NCI-H1092 treated with DMSO at 0.1 percent for 48 hours (cell line): ENCODE measurements around the gene BCL7A.
"Not testable (repeated sequence)": the region's sequence is repeated elsewhere in the genome, so short reads cannot be mapped to it uniquely, and the experiment has no call there.

ENCODE experiments used
- DNase-seq: peaks from one replicate; lab custom pipeline; 2025; lab: John Stamatoyannopoulos, UW

BCL7A gene

GRCh38 chr12:122056406-122056805 is 34.7 kb downstream of the BCL7A start:
- DNase-seq: not testable (repeated sequence)

DNA sequence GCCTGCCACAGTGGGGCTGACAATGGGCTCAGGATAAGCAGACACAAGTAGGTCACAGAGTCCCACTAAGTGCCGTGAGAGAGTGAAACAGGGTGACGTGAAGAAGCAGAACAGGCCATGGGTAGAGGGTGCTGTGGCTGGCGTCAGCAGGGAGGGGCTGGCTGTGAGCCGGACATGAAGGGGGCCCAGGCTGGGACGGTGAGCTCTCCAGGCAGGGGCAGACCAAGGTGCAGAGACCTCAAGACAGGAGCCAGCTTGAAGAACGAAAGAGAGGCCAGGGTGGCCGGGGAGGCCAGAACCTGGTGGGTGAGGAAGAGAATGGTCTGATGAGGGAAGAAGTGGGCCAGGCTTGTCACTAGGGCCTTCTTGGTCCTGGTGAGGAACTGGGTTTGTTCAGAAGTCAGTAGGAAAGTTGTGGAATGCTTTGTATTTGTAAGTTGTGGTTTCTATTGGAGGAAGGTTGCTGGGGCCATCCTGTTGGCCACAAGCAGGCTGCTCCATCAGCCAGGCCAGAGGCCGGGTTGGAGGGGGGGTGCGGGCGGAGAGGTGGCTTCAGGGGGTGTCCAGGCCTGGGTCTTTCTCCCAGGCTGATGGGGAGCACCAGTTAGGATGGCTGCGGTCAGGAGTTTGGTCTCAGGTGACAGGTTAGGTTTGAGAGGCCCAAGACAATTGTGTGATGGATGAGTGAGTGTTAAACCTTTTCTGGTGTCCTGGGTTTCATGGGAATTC is 35.5 kb downstream of the BCL7A start:
- DNase-seq: no peak

DNA sequence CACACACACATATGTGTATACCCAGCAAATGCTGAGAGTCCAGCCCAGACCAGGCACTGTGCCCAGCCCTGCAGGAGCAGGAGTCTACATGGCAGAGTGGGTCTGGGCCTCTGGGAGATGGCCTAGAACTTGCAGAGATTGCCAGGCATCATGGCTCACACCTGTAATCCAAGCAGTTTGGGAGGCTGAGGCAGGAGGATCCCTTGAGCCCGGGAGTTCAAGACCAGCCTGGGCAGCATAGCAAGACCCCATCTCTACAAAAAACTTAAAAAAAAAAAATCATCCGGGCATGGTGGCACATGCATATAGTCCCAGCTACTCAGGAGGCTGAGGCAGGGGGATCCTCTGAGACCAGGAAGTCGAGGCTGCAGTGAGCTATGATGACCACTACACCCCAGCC is 36.1 kb downstream of the BCL7A start:
- DNase-seq: no peak

- DNase-seq: no peak
Observed at GRCh38 chr12:122058549-122059149, 37.0 kb downstream of the BCL7A start.

GRCh38 chr12:122059203-122059960 is 37.7 kb downstream of the BCL7A start:
- DNase-seq: no peak

DNA sequence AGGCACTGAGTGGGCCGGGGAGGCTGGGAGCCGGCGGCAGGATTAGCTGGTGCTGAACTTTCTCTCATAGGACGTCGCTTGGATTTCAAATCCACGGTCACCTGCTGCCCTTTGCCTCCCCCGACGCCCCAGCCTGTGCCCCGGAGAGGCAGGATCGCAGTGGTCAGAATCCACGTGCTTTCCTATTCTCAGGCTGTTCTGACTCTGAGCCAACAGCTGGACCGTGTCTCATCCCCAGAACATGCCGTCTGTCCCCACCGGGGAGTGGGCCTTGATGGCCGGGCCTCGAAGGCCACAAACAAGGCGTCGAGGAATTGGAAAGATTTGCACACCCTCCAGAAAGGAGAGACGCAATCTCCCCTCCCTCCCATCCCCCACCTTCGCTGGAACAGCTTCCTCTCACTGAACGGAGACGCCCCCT is 38.4 kb downstream of the BCL7A start:
- DNase-seq: no peak

DNA sequence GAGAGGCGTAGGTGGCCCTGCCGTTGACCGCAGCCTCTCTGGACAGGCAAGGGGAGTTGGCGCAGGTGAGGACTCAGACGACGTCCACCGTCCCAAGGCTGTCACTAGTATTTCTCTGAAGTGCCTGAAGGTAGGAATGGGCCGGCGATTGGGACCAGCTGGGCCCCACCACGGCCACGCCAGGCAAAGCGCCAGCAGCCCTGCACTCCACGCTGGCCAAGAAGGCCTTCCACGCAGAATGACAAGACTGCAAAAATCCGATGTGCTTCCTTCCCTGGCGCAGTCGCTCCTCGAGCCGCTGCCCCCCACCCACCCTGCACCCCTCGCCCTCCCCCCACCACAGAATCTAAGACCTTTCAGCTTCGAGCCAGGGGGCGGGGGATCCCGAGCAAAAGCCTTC is 39.6 kb downstream of the BCL7A start:
- DNase-seq: no peak

DNA sequence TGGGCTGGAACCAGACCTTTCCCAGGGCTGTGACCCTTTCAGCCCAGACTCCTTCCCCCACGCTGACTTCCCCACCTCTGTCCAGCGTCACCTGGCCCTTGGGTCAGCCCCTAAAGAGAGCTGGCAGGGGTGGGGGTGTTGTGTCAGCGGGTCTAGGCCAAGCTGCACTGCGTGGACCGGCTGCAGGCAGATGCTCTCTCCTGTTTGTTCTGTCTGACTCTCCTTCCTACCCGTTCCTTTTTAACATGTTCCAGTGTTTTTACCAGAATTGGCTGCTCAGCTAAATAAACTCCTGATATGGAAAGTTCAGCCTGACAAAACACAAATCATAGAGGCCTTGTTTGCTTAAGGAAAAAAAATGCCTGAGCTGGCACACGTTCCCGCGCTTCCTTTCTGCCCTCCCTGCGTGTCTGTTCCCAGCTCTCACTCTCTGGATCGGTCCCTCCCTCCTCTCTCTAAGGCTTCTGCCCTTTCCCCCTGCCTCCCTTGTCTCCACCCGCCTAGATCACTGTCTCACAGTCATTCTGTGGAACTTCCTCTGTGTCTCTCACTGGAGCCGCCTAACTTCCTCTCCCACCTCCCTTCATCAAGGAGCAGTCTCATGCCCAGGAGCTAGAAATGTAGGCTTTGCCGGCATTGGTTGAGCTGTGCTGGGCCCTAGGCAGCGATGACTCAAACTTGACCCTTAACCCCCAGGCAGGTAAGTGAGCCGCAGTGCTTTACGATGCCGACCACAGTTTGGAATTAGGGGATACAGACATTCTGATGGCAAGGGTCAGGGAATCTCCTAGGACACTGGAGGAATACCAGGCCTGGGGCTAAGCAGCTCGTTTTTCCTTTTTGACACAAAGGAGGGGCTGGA is 41.4 kb downstream of the BCL7A start:
- peak; percentile 63 for DNase-seq

DNA sequence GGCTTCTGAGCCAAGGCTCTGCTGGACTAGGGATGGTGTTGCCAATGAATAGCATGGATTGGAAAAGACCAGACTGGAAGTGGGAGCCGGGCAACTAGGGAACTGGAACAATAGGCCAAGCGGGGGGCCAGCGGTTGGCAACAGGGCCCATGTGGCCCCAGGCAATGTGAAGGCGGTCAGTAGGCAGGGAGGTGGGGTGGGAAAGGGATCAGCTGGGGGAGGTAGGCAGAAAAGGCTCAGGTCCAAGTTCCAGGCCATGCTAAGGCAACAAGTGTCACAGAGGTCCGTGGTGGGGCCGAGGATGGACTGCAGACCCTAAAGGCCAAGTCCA is 42.0 kb downstream of the BCL7A start:
- peak; percentile 22 for DNase-seq

DNA sequence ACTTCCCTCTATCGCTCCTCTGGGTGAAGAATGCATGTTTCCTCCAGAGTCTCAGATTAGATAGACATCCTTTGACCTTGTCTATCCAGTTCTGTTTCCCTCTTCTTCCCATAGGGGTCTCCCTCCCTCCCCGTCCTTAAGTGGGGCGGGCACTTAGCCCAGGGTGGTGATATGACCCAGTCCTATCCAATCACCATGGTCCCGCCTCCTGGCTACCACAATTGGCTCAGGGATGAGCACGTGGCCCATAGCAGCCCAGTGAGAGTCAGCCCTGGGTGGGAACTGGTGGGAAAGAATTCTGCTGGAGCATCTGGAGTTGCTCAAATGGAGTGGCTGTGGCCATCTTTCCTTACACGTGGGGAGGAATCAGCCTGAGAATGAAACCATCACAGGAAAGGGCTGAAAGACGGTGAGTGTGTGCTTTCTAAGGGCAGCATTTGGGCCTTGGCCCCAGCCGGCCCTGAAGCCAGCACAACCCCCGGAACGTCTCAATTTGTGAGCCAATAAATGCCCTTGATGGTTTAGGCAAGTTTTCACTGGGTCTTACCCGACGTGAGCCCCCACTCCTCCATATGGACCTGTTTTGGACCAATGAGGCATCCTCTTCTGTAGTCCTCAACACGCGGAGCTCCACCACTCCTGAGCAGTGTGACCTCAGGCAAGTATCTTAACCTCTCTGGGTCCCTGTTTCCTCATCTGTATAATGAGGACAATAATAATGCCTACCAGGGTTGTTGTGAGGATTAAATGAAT is 42.5 kb downstream of the BCL7A start:
- DNase-seq: peak; percentile 79

- peak; percentile 74 for DNase-seq
Observed at GRCh38 chr12:122064780-122065588, 43.3 kb downstream of the BCL7A start.

GRCh38 chr12:122067548-122067947 is 45.9 kb downstream of the BCL7A start:
- DNase-seq: no peak

DNA sequence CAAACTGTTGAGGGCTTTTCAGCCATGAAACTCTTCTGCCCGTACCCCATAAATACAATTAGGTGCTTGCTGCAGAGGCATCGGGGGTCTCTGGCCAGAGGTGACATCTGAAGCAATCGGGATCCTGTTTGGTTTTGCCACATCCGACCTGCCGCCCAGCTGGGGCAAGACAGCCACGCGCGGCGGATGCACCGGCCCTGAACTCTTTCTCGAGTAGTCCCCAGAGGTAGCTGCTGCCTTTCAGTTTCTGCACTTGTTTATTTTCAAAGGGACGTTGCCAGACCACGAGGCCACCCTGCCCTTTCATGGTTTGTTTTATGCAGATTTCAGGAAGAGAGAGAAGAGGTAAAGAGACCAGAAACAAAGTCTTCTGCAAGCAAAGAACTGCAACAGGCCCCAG is 46.3 kb downstream of the BCL7A start:
- DNase-seq: peak; percentile 18

- DNase-seq: peak; percentile 83
Observed at GRCh38 chr12:122072031-122072970, 50.6 kb downstream of the BCL7A start.

DNA sequence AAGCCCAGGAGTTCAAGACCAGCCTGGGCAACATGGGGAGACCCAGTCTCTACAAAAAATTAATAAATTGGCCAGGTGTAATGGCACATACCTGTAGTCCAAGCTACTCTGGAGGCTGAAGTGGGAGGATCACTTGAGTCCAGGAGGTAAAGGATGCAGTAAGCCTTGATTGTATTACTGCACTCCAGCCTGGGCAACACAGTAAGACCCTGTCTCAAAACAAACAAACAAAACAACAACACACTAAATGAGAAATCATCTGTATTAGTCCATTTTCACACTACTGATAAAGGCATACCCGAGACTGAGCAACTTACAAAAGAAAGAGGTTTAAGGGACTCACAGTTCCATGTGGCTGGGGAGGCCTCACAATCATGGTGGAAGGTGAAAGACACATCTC is 52.1 kb downstream of the BCL7A start:
- no peak for DNase-seq

- no peak for DNase-seq
Observed at GRCh38 chr12:122076743-122077495, 55.2 kb downstream of the BCL7A start.

DNA sequence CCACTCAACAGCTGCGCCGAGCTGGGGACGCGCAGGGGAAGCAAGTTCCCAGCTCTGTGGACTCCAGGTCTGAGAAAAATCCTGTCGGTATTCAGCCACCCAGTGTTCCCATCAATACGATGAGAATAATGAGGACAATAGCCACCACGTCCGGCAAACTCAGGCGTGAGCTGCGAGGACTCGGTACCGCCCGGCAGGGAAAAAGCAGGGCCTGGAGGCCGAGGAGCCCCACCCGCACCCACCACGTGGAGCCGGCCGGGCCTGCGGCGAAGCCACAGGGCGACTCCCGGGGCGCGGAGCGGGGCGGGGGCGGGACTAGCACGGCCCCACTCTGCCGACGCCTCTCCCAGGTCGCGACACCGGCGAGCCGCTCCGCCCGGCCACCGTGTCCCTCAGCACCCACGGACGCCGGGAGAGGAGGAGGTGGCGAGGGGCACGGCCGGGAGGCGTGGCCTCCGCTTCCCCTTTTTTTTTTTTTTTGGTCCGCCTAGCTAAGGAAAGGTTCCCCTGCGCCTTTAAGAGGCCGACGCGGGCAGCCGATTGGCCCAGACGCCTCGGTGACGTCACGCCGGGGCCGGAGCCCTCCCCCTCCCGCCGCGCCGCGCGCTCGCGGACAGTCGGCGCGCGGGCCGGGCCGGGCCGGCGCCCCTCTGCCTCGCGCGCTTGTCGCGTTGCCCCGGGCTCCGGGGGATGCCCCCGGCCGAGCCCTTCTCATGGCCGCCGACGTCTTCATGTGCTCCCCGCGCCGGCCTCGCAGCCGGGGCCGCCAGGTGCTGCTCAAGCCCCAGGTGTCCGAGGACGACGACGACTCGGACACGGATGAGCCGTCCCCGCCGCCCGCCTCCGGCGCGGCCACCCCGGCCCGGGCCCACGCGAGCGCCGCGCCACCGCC is 56.7 kb downstream of the BCL7A start, which contains the start of gene MLXIP:
TSS of gene MLXIP (plus strand) at position 616 of the 892 bp plus-strand sequence. CDS start at position 714, 98 bp downstream.
- DNase-seq: peak; percentile 81
